Daoy (cell line): Measurements from ENCODE around the gene HDAC8. TPM values are rescaled to one million over a fixed set of nuclear protein-coding genes. Genes with fewer than 3 reads are reported as not detected.
"Not testable (repeated sequence)": the region's sequence is repeated elsewhere in the genome, so short reads cannot be mapped to it uniquely, and the experiment has no call there.

Experiments used
- DNase-seq: peaks from one replicate; pipeline ENCODE4 v3.0.0-alpha.2; 2015; ENCODE audit warnings: low read depth
- total RNA-seq: library from RNA; depleted of rRNA; stranded (reverse); fragments of >200 nt; shearing (Covaris generic); gene quantifications from 2 replicates; pipeline ENCODE4 v1.2.3, GENCODE V29; 2014

Gene HDAC8
- total RNA-seq, 1 experiment from 2014 or later, result 20.5 TPM

DNA sequence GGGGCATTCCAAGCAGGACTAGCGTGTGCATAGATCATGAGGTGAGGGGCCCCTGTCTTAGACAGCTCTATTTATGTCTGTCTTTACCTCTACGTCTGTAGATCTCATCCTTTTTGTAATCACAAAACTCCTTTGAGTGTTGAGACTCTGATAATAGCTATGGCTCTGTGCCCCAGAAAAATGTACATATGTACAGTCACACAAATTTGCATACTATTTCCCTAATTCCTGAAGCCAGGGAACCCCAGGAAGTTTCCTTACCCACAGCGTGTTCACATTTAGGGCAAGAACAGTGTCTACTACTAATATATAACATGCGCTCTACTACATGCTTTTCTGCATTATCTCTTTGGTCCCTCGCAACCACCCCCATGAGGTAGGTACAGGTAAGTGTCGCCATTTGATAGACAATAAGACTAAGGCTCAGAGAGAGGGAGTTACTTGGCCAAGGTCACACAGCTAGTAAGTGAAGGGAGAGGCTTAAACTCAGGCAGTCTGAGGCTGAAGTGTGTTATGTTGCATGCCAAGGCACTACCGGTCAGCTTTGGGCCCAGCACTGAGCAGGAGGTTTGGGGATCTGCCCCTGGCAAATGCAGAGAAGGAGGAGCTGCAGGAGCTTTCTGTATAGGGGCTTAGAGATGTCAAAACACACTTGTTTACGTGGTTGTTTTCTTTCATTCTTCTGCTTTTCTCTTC is 245.9 kb downstream of the HDAC8 start:
- DNase-seq, result no peak

DNA sequence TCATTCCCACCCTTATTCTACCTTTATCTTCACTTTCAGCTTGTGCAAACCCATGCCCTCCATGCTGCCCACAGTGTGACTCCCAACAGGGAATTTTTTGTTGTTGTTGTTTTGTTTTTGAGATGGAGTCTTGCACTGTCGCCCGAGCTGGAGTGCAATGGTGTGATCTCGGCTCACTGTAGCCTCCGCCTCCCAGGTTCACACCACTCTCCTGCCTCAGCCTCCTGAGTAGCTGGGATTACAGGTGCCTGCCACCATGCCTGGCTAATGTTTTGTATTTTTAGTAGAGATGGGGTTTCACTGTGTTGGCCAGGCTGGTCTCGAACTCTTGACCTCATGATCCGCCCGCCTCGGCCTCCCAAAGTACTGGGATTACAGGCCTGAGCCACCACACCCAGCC is 253.0 kb downstream of the HDAC8 start:
- DNase-seq, result not testable (repeated sequence)

DNA sequence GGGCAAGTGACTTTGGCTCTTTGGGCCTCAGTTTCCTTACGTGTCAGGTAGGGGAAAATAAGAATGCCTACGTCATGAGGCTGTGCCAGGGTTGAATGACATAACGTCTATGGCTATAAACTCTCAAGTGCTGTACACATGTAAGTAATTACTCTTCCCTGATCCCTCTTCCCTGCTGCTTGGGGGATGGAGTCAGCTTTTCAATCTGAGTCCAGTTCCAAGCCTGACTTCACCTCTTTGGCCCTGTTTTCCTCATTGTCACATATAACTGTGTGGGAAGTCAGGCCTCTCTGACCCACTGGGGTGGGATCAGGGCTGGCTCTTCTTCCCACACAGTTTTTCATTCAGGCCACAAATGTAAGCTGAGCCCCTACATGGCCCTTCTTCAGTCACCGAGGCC is 255.5 kb downstream of the HDAC8 start:
- no peak for DNase-seq

DNA sequence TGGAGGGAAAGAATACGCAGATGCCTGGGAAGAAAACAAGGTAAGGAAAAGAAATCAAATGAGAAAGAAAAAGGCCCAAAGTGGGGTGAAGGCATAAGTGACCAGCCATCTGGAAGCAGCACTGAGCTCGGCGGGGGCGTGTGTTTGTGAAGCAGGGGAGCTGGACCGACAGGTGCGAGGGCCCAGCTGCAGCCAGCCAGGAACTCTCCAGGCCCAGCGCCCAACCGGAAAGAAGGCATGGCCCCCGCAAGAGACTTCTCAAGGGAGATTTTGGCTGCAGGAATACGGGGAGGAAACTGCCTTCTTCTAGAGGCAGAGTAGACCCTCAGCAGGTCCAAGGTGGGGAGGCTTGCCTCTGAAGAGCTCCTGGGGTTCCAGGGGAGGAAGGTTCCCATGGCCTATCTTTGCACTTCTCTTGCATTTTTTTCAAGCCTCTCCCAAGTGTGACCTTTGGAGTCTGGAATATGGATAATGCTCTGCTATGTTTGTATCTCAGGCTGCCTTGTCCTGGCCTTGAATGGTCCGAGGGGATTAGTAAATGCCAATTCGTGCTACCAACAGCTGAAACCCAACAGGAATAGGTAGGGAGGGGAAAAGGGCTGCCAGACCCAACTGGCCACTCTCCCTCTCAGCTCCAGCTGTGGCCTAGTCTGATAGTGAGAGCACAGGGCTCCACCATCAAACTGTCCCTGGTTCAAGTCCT is 256.1 kb downstream of the HDAC8 start:
- no peak for DNase-seq

DNA sequence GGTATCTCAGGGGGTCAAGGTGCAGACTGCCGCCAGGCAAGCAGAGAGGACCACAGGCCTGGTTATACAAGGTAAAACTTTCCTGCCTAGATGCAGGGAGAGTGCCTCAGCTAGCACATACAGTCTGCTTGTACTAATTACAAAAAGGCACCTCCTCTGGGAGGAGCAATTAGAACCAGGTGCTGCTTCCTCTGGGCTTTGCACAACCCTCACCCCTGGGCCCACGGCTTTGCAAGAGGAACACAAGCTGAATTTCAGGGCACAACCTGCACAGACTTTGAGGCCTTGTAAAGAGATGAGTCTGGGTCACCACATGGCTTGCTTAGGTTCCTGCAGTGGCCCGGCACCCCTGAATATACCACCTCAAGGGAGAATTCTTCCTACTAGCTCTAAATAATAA is 257.8 kb downstream of the HDAC8 start:
- DNase-seq, result no peak

DNA sequence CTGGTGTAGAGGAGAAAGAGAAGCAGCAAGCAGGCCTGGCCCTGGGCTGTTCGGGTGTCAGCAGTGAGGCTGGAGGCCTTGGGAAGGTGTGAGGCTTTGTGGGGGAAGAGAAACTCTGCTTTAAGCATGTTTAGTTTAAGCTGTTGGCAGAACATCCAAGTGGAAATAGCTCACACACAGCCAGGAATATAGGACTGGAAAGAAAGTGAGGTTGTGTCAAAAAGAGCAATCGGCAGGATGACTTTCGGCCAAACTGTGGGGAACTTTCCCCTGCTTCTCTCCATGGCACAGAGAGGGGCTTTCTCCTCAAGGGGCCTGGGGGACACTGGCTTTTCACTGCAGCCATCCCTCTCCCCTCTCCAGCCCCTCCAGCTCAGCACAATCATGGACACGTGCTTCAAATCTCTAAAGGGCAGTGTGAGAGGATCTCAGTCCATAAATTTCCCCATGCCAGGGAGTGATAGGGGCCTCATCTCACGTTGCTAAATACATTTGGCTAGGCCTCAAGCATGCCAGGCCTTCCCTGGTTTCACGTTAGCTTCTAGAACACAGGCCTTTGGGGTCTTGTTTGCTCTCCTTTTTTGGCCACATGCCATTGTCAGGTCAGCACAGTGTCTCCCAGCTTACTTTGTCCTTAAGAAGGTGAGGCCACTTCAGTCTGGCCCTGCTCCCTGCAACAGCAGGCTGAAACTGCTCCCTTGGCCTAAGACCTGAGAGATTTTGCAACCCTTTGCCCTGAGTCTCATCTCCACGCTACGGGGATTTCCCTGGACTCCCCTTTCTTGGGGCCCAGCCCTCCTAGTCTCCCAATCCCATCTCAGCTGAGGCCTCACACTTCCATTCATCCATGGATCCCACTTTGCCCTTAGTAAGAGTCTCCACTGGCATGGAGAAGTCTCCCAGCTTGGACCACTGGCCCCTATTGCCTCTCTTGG is 258.7 kb downstream of the HDAC8 start:
- DNase-seq, result no peak

DNA sequence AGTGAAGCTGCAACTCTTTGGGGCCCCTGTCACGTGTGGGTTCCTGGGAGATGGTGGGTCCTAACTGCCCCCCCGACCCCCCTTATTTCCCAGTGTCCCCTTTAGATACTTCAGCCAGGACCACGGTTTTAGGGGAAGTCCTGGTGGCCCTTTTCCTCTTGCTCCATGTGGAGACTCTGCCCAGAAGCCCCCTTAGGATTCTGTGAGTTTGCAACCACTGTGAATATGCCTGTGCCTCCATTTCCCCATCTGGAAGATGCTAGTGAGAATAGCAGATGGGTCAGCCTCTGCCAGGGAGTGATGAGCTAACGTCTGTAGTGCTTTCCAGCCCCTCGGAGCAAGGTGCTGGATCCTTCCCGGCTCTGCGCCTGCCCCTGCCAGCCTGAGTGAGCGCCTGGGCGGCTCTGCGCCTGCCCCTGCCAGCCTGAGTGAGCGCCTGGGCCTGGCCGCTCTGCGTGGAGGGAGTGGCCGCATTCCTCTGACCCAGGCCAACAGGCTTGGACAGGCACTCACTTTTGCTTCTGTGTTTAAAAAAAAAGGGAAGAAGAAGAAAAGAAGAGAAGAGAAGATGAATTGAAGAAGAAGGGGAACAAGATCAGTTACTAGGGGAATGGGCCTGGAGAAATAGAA is 260.2 kb downstream of the HDAC8 start:
- no peak for DNase-seq

DNA sequence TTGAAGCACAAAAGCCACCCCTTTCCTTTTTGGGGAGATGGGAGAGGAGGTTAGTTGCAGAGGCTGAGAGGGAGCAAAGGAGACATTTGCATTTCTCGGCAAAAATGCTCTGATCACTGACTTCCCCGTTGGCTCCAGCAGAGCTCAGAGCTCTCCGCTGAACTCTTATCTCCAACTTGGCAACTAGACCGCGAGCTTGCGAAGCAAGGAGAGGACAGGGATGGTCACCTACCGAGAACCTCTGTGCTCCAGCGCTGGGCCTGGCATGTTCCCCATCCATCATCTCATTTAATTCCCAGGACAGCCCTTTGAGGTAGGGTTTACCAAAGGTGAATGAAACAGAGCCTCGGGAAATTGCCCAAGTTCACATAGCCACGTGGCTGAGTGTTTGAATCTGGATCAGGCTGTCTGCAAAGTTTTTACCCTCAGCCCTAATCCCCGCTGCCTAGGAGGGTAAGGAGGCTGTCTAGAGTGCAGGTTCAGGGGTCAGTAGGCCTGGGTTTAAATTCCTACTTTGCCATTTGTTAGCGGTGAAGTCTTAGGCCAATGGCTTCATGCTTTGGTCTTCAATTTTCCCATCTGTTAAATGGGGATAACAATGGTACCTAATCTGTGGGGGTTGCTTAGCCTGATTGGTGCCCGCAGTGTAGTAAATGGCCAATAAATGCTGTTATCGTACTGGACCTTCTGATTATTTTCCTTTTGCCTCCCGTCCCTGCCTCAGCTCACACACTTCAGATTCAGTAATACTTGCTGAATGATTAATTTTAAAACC is 263.2 kb downstream of the HDAC8 start:
- DNase-seq, result no peak

DNA sequence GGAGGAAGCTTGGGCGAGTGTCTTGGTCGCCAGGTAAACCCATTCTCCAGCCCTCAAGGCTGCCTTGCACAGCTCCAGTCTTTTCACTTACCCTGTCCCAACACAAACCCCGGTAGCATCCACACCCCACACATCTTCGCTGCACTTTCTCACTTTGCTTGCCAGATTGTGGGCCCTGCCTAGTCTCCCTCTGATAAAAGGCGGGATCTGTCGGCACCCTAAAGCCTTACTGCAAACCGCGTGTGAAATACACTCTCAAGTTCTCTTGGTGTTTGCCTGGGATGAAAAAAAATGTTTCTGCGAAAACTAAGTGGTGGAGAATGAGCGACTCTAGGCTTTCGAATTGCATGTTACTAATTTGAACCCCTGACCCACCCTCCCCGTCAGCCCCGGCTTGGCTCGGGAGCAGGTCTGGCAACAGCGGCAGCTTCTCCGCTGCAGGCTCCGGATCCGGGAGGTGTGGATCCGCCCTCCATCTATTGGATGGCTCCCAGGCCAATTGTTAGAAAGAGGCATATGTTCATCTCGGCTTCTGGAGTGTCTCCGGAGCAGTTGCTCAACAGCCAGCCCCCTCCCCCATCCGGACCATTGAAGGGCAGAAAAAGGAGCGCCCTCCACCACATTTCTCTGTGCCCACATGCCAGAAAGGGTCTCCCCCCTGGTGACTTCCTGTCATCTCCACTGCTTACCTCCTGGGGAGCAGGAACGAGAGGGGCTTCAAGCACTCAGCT is 263.9 kb downstream of the HDAC8 start:
- peak; percentile 61 for DNase-seq

DNA sequence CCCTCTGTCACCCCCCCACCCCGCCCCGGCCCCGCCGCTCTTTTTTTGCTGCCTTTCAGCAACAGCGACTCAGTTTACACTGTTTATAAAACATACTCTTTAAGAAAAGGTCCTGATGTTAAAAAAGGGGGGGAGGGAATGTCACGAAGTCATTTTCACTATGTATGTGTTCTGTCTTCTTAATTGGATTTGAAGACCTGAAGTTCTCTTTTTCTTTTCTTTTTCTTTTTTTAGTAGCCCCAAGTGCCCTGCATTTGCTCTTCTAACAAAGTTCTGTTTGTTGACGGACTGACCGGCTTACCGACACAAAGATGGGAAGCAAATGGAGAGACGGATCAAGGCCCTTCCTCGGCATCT is 264.5 kb downstream of the HDAC8 start:
- no peak for DNase-seq

DNA sequence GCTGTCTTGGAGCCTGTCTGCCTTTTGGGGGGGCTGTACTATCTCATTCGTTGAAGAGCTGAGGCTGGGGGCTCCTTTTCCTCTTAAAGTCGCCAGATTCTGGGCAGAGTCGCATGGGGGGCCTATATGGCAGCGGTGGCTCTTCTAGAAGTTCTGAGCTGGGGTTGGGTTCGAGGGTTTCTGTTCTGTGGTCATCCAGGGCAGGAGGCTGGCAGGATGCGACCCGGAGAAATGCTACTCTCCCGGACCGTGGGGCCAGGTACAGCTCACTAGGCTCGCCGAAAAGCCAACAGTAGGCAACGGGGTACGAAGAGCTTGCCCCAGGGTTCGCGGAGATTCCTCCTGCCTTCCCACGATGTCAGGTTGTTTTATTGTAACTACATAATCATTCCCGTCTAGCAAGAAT is 265.0 kb downstream of the HDAC8 start:
- no peak for DNase-seq

DNA sequence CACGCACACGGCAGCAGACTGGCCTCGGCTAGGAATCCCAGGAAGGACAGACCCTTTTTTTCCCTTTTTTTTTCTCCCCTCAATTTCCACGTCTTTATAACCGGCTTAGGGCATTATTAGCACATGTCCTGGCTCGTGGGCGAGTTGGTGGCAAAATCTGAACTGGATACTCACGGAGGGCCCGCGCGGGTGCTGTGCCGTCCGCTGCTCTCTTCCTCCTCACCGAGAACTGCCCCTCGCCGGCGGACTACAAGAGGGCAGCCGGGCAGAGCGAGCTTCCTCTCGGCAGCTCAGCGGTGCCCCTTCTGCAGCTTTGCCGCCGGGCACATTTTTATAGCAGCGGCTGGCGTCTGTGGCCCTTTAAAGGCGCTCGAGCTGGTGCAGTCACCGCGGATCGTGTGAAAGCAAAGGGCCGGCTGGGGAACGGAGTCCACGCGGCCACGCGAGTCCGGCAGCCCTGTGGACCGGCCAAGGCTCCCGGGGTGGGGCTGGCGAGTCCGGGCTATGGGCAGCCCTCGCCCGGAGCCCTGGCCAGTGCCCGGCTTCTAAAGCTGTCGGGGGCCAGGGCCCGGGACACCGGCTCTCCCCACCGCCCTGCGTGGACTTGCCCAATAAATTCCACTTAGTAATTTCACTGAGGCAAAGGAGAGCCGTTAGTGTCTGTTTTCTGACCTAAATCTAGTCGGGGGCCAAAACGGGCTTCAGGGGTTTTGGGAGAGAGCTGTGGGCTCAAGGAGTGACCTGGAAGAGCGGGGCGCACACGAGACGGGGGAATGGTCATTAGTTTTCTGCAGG is 265.6 kb downstream of the HDAC8 start:
- DNase-seq, result peak; percentile 81

DNA sequence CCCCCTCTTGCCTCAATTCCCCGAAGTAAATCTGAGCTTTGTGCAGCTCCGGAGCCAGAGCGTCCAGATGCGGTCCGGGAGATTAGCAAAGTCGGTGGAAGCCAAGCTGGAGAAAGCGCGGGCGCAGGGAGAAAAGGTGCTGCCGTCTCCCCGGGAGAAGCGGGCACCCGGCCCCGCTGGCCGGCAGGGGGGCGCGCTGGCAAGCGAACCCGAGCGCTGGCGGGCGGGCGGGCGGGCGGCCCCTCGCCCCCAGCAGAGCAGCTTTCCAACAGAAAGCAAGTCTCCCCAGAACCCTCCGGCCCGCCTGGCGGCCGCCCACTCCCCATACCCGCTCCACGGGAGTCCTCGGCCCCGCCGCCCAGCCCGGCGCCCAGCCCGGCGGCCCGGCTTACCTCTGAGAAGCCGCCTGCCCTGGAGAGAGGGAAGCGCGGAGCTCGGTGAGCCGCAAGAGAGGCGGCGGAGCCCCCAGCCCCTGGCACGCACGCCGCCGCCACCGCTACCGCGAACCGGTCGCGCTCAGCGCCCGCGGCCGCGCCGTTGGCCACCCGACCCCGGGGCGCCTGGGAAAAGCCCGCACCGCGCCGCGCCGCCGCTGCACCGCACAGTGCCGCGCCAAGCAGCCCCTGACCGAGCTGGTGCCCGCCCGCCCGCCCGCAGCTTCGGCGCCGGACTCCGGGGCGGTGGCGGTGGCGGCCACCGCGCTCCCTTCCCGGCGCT is 266.4 kb downstream of the HDAC8 start:
- DNase-seq, result peak; percentile 30

DNA sequence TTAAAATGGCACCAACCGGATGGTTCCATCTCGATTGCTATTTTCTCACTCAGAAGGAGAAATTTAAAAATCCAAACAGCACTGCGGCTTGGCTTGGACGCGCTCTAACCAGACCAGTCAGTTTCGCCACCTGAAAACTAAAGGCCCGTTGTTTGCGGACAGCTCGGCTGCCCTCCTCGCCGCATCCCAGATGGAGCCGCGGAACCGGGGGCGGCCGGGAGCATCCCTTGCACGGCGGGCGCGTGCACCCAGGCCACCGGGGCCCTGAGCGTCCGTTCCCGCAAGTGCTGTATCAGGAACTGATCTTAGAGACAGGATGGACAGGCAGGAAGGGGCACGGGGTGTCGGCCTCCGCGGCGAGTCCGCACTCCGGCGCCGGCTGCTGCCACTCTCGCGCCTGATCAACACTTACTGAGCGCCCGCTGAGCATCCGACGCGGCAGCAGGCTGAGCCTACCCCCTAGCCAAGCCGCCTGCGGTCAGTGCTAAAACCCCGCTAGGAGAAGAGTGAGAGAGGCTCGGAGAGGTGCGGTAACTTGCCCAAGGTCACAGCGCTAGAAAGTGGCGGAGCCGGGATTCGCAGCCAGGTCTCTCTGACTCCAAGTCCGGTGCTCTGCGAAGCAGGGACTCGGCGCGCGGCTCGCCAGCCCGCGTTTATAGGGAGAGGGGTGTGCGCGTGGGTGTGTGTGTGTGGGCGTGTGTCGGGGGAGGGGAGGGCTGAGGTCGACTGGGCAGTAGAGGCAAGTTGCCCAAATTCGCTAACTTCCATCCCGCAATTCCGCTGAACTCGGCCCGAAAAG is 267.2 kb downstream of the HDAC8 start, which contains the start of gene CITED1:
Gene CITED1, minus strand, starts transcription at position 629 of the 799 bp plus-strand sequence. CDS start 3,045 bp downstream, outside the sequence.
- peak; percentile 16 for DNase-seq

DNA sequence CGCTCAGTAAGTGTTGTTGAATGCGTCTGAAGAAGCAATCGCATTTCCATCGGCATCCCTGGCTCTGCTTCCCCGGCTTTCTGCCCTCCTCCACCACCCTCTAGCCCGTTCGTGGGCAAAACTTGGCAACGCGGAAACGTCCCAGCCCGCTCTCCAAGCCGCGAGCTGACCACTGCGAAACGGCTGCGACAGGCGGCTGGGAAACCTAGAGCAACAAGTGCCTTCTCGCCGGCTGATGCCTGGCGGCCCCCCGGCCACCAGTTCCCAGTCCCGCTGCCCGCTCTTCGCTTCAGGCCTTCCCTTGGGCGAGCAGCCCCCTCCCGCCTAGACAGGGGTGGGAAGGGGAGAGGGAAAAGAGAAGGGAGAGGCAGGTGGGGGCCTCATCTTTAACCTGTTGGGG is 267.8 kb downstream of the HDAC8 start:
- DNase-seq, result no peak

DNA sequence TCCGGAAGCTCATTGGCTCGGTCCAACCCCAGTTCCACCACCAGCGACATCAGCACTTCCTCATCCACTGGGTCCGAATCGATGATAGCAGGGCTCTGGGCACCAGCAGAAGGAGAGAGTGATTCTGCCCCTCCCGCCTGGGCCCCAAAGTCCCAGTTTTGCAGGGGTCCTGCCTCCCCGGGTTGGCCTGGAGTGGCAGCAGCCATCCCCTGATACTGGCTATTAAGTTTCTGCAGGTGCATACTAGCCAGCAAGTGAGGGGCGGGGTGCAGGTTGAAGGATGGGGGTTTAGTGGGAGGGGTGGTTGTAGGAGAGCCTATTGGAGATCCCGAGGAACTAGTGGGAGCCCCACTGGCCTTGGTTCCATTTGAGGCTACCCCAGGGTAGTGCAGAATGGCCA is 270.9 kb downstream of the HDAC8 start:
- DNase-seq, result no peak

DNA sequence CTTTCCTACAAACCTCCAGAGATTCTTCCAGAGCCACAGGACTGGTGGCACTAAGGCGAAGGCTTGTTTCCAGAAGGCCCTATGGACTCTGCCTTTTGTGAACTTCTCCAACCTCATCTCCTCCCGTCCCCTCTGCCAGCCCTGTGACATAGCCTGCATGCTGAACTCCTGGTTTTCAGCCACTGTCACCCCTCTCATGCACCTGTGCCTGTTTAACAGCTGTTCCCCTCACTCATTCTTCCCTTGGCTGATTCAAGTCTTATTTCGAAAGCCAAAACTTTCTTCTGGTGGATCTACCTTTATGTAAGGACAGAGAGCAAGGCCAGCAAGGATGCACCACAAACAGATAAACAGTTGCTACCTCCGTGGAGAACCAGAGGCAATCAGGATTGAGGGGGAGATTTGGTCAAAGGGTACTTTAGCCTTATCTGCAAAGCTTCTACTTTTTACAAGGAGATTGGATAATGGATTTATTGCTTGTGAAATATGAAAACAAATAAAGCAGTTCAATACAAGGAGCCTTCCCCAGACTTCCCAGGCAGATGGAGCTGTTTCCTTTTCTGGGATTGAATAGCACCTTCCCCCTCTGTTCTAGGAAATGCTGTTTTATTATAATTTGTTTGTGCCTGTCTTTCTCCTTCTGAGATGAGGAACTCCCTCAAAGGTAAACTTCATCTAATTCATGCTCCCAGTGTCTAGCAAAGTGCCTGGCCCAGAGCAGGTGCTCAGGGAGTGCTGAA is 272.6 kb downstream of the HDAC8 start:
- no peak for DNase-seq
